Measurements from ENCODE around the gene ERI2.

ERI2 gene

DNA sequence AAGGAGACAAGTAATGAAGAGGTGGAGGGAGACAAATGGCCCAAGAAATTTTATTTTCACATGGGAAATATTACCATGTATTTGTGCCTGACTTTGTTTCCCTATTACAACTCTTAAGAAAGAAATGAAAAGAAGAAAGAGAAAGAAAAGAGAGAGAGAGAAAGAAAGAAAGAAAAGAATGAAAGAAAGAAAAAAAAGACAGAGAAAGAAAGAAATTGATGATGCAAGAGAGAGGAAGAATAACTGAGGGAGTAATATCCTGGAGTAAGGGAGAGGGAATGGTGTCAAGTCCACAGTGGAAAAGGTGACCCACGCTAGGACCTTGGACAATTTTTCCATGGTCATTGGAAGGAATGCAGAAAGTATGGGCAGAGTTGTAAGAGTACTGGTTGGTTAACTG, 52.5 kb downstream of the ERI2 start:
- DNase-seq (ENCODE audit: extremely low read depth, insufficient read length): no peak
- Histone ChIP-seq H3K4me3 (replicated peaks; ENCODE audit: low read depth, low read length) (no peak overlapping the region), H3K27me3 (replicated peaks; ENCODE audit: control insufficient read depth, insufficient read depth, low read length) (no peaks in the 10 kb centered on the region), H3K36me3 (ENCODE audit: control insufficient read depth, insufficient read depth, low read length) (no peaks in the 10 kb centered on the region)
- TF ChIP-seq, protein P1, sequence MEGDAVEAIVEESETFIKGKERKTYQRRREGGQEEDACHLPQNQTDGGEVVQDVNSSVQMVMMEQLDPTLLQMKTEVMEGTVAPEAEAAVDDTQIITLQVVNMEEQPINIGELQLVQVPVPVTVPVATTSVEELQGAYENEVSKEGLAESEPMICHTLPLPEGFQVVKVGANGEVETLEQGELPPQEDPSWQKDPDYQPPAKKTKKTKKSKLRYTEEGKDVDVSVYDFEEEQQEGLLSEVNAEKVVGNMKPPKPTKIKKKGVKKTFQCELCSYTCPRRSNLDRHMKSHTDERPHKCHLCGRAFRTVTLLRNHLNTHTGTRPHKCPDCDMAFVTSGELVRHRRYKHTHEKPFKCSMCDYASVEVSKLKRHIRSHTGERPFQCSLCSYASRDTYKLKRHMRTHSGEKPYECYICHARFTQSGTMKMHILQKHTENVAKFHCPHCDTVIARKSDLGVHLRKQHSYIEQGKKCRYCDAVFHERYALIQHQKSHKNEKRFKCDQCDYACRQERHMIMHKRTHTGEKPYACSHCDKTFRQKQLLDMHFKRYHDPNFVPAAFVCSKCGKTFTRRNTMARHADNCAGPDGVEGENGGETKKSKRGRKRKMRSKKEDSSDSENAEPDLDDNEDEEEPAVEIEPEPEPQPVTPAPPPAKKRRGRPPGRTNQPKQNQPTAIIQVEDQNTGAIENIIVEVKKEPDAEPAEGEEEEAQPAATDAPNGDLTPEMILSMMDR (IDR thresholded peaks at IDR 0.05; ENCODE audit: insufficient read depth, low read length, poor library complexity, severe bottlenecking): no peak

DNA sequence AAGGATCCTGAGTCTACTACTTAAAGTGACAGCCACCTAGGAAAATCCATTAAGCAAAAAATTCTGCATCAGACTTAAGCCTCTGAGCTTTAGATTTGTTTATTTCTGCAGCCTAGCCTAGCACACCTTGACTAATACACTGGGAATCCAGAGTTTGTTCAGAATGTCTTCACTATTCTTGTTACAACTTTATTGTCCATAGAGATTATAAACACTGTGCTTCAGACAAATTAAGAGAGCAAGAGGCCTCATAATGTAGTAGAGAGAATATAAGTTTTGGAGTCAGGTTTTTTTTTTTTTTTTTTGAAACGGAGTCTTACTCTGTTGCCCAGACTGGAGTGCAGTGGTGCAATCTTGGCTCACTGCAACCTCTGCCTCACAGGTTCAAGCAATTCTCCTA, 55.7 kb downstream of the ERI2 start:
- H3K27me3 ChIP-seq (replicated peaks; ENCODE audit: control insufficient read depth, insufficient read depth, low read length): no peaks in the 10 kb centered on the region
- H3K4me3 ChIP-seq (replicated peaks; ENCODE audit: low read depth, low read length): no peak overlapping the region
- no peak for DNase-seq (ENCODE audit: extremely low read depth, insufficient read length)
- TF ChIP-seq, protein P1 (IDR thresholded peaks at IDR 0.05; ENCODE audit: insufficient read depth, low read length, poor library complexity, severe bottlenecking): no peak
- H3K36me3 ChIP-seq (ENCODE audit: control insufficient read depth, insufficient read depth, low read length): no peaks in the 10 kb centered on the region

DNA sequence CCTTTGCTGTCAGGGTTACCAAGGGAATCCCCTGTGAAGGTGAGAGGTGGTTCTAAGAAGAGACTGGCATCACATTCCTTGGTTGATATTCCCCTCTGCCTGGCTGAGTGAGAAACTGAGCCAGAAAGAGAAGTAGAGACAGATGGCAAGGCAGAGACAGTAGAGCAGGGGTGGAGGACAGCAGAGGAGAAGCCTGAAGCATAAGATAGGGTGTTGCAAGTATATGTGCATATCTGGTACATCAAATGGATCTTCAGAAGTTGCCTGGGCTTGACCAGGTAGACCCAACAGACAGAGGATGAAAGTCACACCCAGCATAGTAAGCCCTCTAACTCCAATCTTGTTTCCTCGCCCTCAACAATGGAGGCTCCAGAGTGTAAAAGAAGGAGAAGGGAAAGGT, 56.8 kb downstream of the ERI2 start:
- Histone ChIP-seq H3K36me3 (ENCODE audit: control insufficient read depth, insufficient read depth, low read length) (no peaks in the 10 kb centered on the region), H3K4me3 (replicated peaks; ENCODE audit: low read depth, low read length) (no peak overlapping the region), H3K27me3 (replicated peaks; ENCODE audit: control insufficient read depth, insufficient read depth, low read length) (no peaks in the 10 kb centered on the region)
- DNase-seq (ENCODE audit: extremely low read depth, insufficient read length): no peak
- TF ChIP-seq, protein P1 (IDR thresholded peaks at IDR 0.05; ENCODE audit: insufficient read depth, low read length, poor library complexity, severe bottlenecking): no peak

DNA sequence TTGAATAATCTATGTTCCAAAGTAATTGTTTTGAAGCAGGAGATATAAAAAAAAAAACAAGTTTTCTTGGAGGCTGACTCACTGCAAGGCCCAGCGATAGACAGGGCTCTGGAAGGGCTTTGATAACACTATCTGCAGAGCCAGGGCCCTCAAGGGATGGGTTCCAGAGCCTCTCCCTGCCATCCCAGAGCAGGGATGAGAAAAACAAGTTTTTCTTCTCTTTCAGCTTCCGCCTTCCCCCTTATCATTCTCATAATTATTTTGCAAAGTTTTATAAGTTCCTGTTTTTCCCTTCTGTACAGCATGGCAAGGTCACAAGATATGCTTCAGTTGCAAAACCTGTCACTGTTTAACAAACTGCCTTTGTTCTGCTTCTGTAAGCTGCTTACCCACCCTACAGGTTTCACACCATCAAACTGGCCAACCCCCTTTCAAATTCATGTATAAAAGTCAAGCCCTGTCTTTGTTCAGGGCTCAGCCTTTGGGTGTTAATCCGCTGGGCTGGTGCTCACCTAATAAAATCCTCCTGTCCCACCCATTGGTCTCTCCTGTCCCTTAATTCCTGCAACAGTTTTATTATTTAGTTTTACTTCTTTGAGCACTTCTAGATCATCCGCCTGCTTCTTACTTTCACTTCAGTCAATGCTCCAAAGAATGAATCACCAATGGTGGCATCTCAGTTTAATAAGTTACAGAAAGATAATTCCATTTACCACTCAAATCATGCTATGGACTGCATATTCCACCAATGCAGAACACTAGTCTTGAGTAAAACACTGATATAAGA, 59.0 kb downstream of the ERI2 start:
- TF ChIP-seq, protein P1 (IDR thresholded peaks at IDR 0.05; ENCODE audit: insufficient read depth, low read length, poor library complexity, severe bottlenecking): no peak

DNA sequence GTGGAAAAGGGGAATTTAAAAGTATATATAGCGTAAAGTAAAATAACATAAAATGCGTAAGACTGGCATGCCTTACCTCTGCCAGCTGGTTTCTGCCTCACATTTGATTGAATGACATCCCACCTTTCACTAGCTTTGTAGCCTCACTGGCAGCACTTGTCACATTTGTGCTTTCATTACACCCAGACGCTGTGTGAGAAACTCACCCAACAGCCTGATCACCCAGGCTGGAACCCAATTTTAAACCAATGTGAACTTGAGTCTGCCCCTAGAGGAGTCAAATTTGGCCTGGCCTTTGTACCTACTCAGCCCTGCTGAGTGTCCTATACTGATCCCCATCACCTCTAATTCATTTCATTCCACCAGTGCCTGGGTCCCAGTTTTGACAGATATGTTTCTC, 59.8 kb downstream of the ERI2 start:
- no peaks in the 10 kb centered on the region for H3K27me3 ChIP-seq (replicated peaks; ENCODE audit: control insufficient read depth, insufficient read depth, low read length)
- no peaks in the 10 kb centered on the region for H3K36me3 ChIP-seq (ENCODE audit: control insufficient read depth, insufficient read depth, low read length)
- H3K4me3 ChIP-seq (replicated peaks; ENCODE audit: low read depth, low read length): no peak overlapping the region
- TF ChIP-seq, protein P1 (IDR thresholded peaks at IDR 0.05; ENCODE audit: insufficient read depth, low read length, poor library complexity, severe bottlenecking): no peak
- DNase-seq (ENCODE audit: extremely low read depth, insufficient read length): no peak

More for the DNA sequence above, 59.0 kb downstream of the ERI2 start:
- DNase-seq (ENCODE audit: extremely low read depth, insufficient read length): no peak
- H3K36me3 ChIP-seq (ENCODE audit: control insufficient read depth, insufficient read depth, low read length): no peaks in the 10 kb centered on the region
- no peaks in the 10 kb centered on the region for H3K27me3 ChIP-seq (replicated peaks; ENCODE audit: control insufficient read depth, insufficient read depth, low read length)
- H3K4me3 ChIP-seq (replicated peaks; ENCODE audit: low read depth, low read length): no peak overlapping the region

Measured in GM06990 (cell line).